GM12878 (cell line): ENCODE measurements around the gene KLF11. TPM values are rescaled to one million over a fixed set of nuclear protein-coding genes. Genes with fewer than 3 reads are reported as not detected.

ENCODE experiments used
- ATAC-seq: fragments of 200-7000 bp; cut with Tn5 transposase; 3 replicates; pipeline ENCODE4 v1.9.1; 2020; ENCODE audit warnings: mild to moderate bottlenecking, moderate library complexity
- BruUV-seq: library from RNA; stranded (reverse); fragments of 400-500 nt; replicated peaks from 2 replicates; lab custom pipeline; 2021; lab: Mats Ljungman, UMichigan
- CTCF ChIA-PET: fragments of 300-600 bp; sonication (Branson Sonifier 250); formaldehyde crosslinking; extraction: SDS; loops from one replicate; lab custom pipeline; 2021; ENCODE audit warnings: inconsistent platforms; lab: Yijun Ruan, JAX
- POLR2A ChIA-PET: fragments of 350-600 bp; formaldehyde crosslinking; extraction: SDS; loops from one replicate; lab custom pipeline; 2021; ENCODE audit warnings: inconsistent platforms; lab: Charles Lee
- RAD21 ChIA-PET: fragments of 300-600 bp; sonication (Branson Sonifier 250); formaldehyde crosslinking; loops from one replicate; lab custom pipeline; 2023; ENCODE audit warnings: antibody characterized with exemption; ENCODE audit not compliant: unreplicated experiment; lab: Charles Lee
- SMC1A ChIA-PET: fragments of 300-600 bp; sonication (Branson Sonifier 250); formaldehyde crosslinking; loops from one replicate; lab custom pipeline; 2023; ENCODE audit not compliant: unreplicated experiment, uncharacterized antibody; lab: Charles Lee
- DNase-seq: peaks from one replicate; pipeline ENCODE4 v3.0.0-alpha.2; 2011; ENCODE audit warnings: low read depth, low spot score
- FAIRE-seq: peaks from 3 replicates; lab custom pipeline; 2011; peaks lifted over from hg19 to GRCh38; lab: Jason Lieb, UNC
- H2AFZ ChIP-seq: 2 replicates; pipeline ENCODE4 v1.6.0; 2011; ENCODE audit warnings: low read depth, low read length, control low read depth; ENCODE audit not compliant: control insufficient read depth
- H3K27ac ChIP-seq: 2 replicates; pipeline ENCODE4 v1.5.1; 2011; ENCODE audit warnings: control low read depth; ENCODE audit not compliant: control insufficient read depth, insufficient read depth
- H3K27me3 ChIP-seq, 2 experiments: replicated peaks in 1 of 2; 2 replicates each; pipeline versions ENCODE4 v1.6.0 to v1.6.1; 2011; ENCODE audit warnings: low read length in 1 of 2; ENCODE audit not compliant: control insufficient read depth in 2 of 2, insufficient read depth in 2 of 2
- H3K36me3 ChIP-seq, 2 experiments: 2 replicates each; pipeline ENCODE4 v1.5.1; 2011; ENCODE audit warnings: low read length in 1 of 2; ENCODE audit not compliant: control insufficient read depth in 2 of 2, insufficient read depth in 2 of 2
- H3K4me1 ChIP-seq: 2 replicates; pipeline ENCODE4 v1.6.1; 2011; ENCODE audit warnings: mild to moderate bottlenecking, low read length, moderate library complexity, mixed read lengths; ENCODE audit not compliant: control insufficient read depth, insufficient read depth
- H3K4me2 ChIP-seq: 2 replicates; pipeline ENCODE4 v1.6.0; 2011; ENCODE audit warnings: control low read depth; ENCODE audit not compliant: control insufficient read depth, insufficient read depth
- H3K4me3 ChIP-seq: fragments of 200-600 bp; sonication (generic); 2 replicates; pipeline ENCODE4 v1.5.1; 2016
- H3K79me2 ChIP-seq: 2 replicates; pipeline ENCODE4 v1.6.0; 2011; ENCODE audit warnings: low read length; ENCODE audit not compliant: control insufficient read depth, insufficient read depth
- H3K9ac ChIP-seq: 2 replicates; pipeline ENCODE4 v1.8.0; 2011; ENCODE audit warnings: low read length, control low read depth, mixed read lengths; ENCODE audit not compliant: control insufficient read depth, insufficient read depth
- H3K9me3 ChIP-seq: replicated peaks from 3 replicates; pipeline ENCODE4 v1.5.1; 2011; ENCODE audit warnings: mild to moderate bottlenecking, low read length; ENCODE audit not compliant: control insufficient read depth, insufficient read depth
- H4K20me1 ChIP-seq: 2 replicates; pipeline ENCODE4 v1.6.0; 2011; ENCODE audit not compliant: control insufficient read depth, insufficient read depth
- CTCF ChIP-seq, 3 experiments: IDR thresholded peaks in 2 of 3; conservative IDR thresholded peaks in 1 of 3; 2 replicates each; pipeline ENCODE4 v1.5.1; 2011; ENCODE audit warnings: low read depth in 3 of 3, low read length in 3 of 3, mild to moderate bottlenecking in 3 of 3, control low read depth in 2 of 3, moderate library complexity in 2 of 3, inconsistent platforms in 1 of 3, mixed read lengths in 1 of 3; ENCODE audit not compliant: control insufficient read depth in 2 of 3, insufficient read depth in 1 of 3; ENCODE audit errors: extremely low read depth in 1 of 3
- GABPA ChIP-seq: IDR thresholded peaks from 2 replicates; pipeline ENCODE4 v1.6.1; 2014; ENCODE audit warnings: antibody characterized with exemption, low read depth, mild to moderate bottlenecking, inconsistent platforms
- GATAD2B ChIP-seq: fragments of 450-650 bp; conservative IDR thresholded peaks from 2 replicates; pipeline ENCODE4 v1.6.1; 2017; ENCODE audit warnings: low read depth, mild to moderate bottlenecking, moderate library complexity
- HDAC2 ChIP-seq: fragments of 200-600 bp; sonication (generic); IDR thresholded peaks from 2 replicates; pipeline ENCODE4 v1.6.1; 2017
- HDAC6 ChIP-seq: fragments of 200-600 bp; sonication (generic); IDR thresholded peaks from one replicate; pipeline ENCODE4 v1.8.0; 2017; ENCODE audit warnings: antibody characterized with exemption; ENCODE audit not compliant: unreplicated experiment
- IKZF1 ChIP-seq: fragments of 450-650 bp; conservative IDR thresholded peaks from 2 replicates; pipeline ENCODE4 v1.6.1; 2017; ENCODE audit warnings: antibody characterized with exemption, mild to moderate bottlenecking
- IKZF2 ChIP-seq, 2 experiments: fragments of 450-650 bp; IDR thresholded peaks; 2 replicates each; pipeline ENCODE4 v1.6.1; 2017; ENCODE audit warnings: mild to moderate bottlenecking in 2 of 2, moderate library complexity in 2 of 2
- LARP7 ChIP-seq: fragments of 450-650 bp; IDR thresholded peaks from 2 replicates; pipeline ENCODE4 v1.6.1; 2017; ENCODE audit warnings: mild to moderate bottlenecking
- MYC ChIP-seq: IDR thresholded peaks from 2 replicates; pipeline ENCODE4 v1.6.1; 2011; ENCODE audit warnings: mild to moderate bottlenecking, low read length, moderate library complexity, inconsistent platforms; ENCODE audit not compliant: insufficient read depth, insufficient replicate concordance, insufficient read length, severe bottlenecking
- PML ChIP-seq: IDR thresholded peaks from 2 replicates; pipeline ENCODE4 v1.6.1; 2012; ENCODE audit warnings: low read length, inconsistent platforms
- POLR2A ChIP-seq: IDR thresholded peaks from 2 replicates; pipeline ENCODE4 v1.6.1; 2011; ENCODE audit warnings: low read depth, mild to moderate bottlenecking, low read length
- RCOR1 ChIP-seq: conservative IDR thresholded peaks from 2 replicates; pipeline ENCODE4 v1.6.1; 2012; ENCODE audit warnings: low read depth, low read length, improper control_type of control experiment
- RFX5 ChIP-seq: IDR thresholded peaks from 2 replicates; pipeline ENCODE4 v1.6.1; 2011; ENCODE audit warnings: low read depth, low read length, improper control_type of control experiment
- SMAD1 ChIP-seq: fragments of 450-650 bp; IDR thresholded peaks from 2 replicates; pipeline ENCODE4 v1.6.1; 2018; ENCODE audit warnings: mild to moderate bottlenecking, low read depth; ENCODE audit not compliant: partially characterized antibody
- SMAD5 ChIP-seq: IDR thresholded peaks from 2 replicates; pipeline ENCODE4 v1.6.1; 2016; ENCODE audit warnings: antibody characterized with exemption, low read depth
- SUZ12 ChIP-seq: fragments of 200-600 bp; sonication (generic); IDR thresholded peaks from one replicate; pipeline ENCODE4 v1.6.1; 2018; ENCODE audit warnings: antibody characterized with exemption, mild to moderate bottlenecking; ENCODE audit not compliant: unreplicated experiment
- TCF3 ChIP-seq: IDR thresholded peaks from 2 replicates; pipeline ENCODE4 v1.6.1; 2012; ENCODE audit warnings: low read depth, mild to moderate bottlenecking, low read length, borderline replicate concordance; ENCODE audit not compliant: insufficient read depth
- ZNF24 ChIP-seq: fragments of 450-650 bp; IDR thresholded peaks from 2 replicates; pipeline ENCODE4 v1.6.1; 2017; ENCODE audit warnings: antibody characterized with exemption, mild to moderate bottlenecking
- WGBS: methylation state at CpG from one replicate; pipeline ENCODE4 v1.1.6; 2016; ENCODE audit warnings: low lambda C conversion rate; ENCODE audit not compliant: insufficient replicate concordance, insufficient coverage; ENCODE audit errors: missing lambda C conversion rate; 5-methylcytosine and 5-hydroxymethylcytosine counted together
- in situ Hi-C: fragments of 300-500 bp; cut with MboI; formaldehyde crosslinking; loops from 9 replicates; pipeline ENCODE4 v1.14.3; 2018; ENCODE audit warnings: mixed read lengths
- intact Hi-C: fragments of 100-400 bp; cut with micrococcal nuclease; formaldehyde crosslinking; loops from one replicate; pipeline ENCODE4 v1.14.2; 2022; ENCODE audit not compliant: unreplicated experiment
- polyA plus RNA-seq, 11 experiments: library from polyadenylated mRNA; depleted of rRNA in 4 of 11; unstranded in 6 of 11; stranded (reverse) in 5 of 11; fragments of >200 nt; fragmentation: Nextera tagmentation in 4 of 11; fragmentation: Illumina TruSeq in 1 of 11; extraction: Ambion mirVana in 4 of 11; extraction: Trizol in 1 of 11; gene quantifications; 1 replicate in 1 of 11; 2 replicates in 10 of 11; pipeline versions ENCODE4 v1.2.1 to v1.2.3, GENCODE V29; 2011 to 2016; ENCODE audit warnings: inconsistent platforms in 2 of 11, missing spikeins in 2 of 11, low read depth in 1 of 11
- total RNA-seq, 4 experiments: library from RNA; depleted of rRNA in 3 of 4; stranded (reverse); fragments of >200 nt in 3 of 4; fragmentation: Illumina TruSeq in 1 of 4; extraction: Trizol in 1 of 4; gene quantifications; 2 replicates each; pipeline versions ENCODE4 v1.2.1 to v1.2.3, GENCODE V29; 2013 to 2021

The KLF11 gene
- total and polyA plus RNA-seq, 10 of the 15 experiments (the other 5 are each of a cell fraction or from before 2014, with no cell fraction given), result 0.03 to 0.54 (median 0.14) TPM; not detected in 1

GRCh38 chr2:10079266-10079869 is 36.0 kb downstream of the KLF11 start (continued):
- TF ChIP-seq HDAC2, result no peak
- peak; percentile 69; the same call in 1 of the 2 replicates for TF ChIP-seq LARP7
- 0 out of 2 replicates have a peak, but pooled peaks have one; percentile 65 for TF ChIP-seq IKZF1
- peak; percentile 18 for TF ChIP-seq SUZ12
- peak; percentile 30 for TF ChIP-seq HDAC6
- no peak for TF ChIP-seq RFX5
- TF ChIP-seq IKZF2 (IDR thresholded peaks at IDR 0.05), result 0 out of 4 replicates have a peak, but pooled peaks of 1 of the 2 experiments have one; percentile 9
- no peak for TF ChIP-seq ZNF24

- Histone ChIP-seq H4K20me1 (no peaks in the 10 kb centered on the region), H2AFZ (peak within 1 kb of the TSS; percentile 6; the same call in 1 of the 2 replicates), H3K9ac (peak within 1 kb of the TSS; percentile 52), H3K27me3 (no peaks in the 10 kb centered on the region), H3K4me2 (peak within 1 kb of the TSS; percentile 66), H3K36me3 (no peaks in the 10 kb centered on the region), H3K27ac (peak within 1 kb of the TSS; percentile 57), H3K4me1 (peaks cover 50% of the 10 kb centered on the region), H3K9me3 (no peaks in the 10 kb centered on the region), H3K4me3 (peak within 1 kb of the TSS; percentile 57), H3K79me2 (no peaks in the 10 kb centered on the region; the same call in 1 of the 2 replicates)
- DNase-seq (no peak), FAIRE-seq (no peak), ATAC-seq (peak; percentile 41)
- in situ Hi-C loops, result loop anchor here (5.0 kb wide), 1 partner anchor 357 kb away; no protein-coding TSS in a partner anchor
- no TSS peak for BruUV-seq
- WGBS, result 0% methylated on average over 34 of the region's 98 CpGs
- intact Hi-C loops, result loop anchor here (1.0 kb wide), 1 partner anchor 365 kb away; no protein-coding TSS in a partner anchor
- CTCF ChIA-PET, result interaction anchor here (1.3 to 22.8 kb wide), 7 partner anchors 17 to 329 kb away, joined by 3 to 983 read pairs (median 15); no protein-coding TSS in a partner anchor
- SMC1A ChIA-PET, result interaction anchor here (1.2 to 13.9 kb wide), 8 partner anchors 8 to 329 kb away, joined by 3 to 236 read pairs (median 14); no protein-coding TSS in a partner anchor
- POLR2A ChIA-PET, result interaction anchor here (1.0 to 5.8 kb wide), 4 partner anchors 11 to 366 kb away, joined by 3 to 73 read pairs (median 12); no protein-coding TSS in a partner anchor
- RAD21 ChIA-PET, result interaction anchor here (0.8 to 13.2 kb wide), 8 partner anchors 11 to 368 kb away, joined by 3 to 216 read pairs (median 22); partner anchors contain the start of genes ODC1 and RRM2
- TF ChIP-seq SMAD1 (no peak), POLR2A (peak; percentile 17; the same call in 1 of the 2 replicates), GABPA (no peak), HDAC2 (no peak), CTCF (IDR thresholded peaks at IDR 0.05 in 2 of 3, conservative IDR thresholded peaks at IDR 0.05 in 1 of 3; ENCODE audit: control insufficient read depth in 2 of 3, extremely low read depth in 1 of 3, insufficient read depth in 1 of 3, low read depth in 3 of 3, low read length in 3 of 3) (peak in 2 of 3 experiments; percentile 28 to 55; a peak in 3 of 6 replicates), TCF3 (no peak), HDAC6 (peak; percentile 10), SMAD5 (no peak), GATAD2B (peak; percentile 94), RCOR1 (no peak), PML (no peak), MYC (no peak)
Observed at GRCh38 chr2:10079870-10080535, 36.7 kb downstream of the KLF11 start, which contains the start of gene CYS1. TSS of gene CYS1 (minus strand) at chr2:10080411. CDS start at chr2:10080223, 188 bp downstream.
